ENCODE measurements around the gene ZNF280B. TPM values are rescaled to one million over a fixed set of nuclear protein-coding genes. Genes with fewer than 3 reads are reported as not detected.

Gene ZNF280B
- total RNA-seq, 1 experiment from 2014 or later: 8.2 TPM

DNA sequence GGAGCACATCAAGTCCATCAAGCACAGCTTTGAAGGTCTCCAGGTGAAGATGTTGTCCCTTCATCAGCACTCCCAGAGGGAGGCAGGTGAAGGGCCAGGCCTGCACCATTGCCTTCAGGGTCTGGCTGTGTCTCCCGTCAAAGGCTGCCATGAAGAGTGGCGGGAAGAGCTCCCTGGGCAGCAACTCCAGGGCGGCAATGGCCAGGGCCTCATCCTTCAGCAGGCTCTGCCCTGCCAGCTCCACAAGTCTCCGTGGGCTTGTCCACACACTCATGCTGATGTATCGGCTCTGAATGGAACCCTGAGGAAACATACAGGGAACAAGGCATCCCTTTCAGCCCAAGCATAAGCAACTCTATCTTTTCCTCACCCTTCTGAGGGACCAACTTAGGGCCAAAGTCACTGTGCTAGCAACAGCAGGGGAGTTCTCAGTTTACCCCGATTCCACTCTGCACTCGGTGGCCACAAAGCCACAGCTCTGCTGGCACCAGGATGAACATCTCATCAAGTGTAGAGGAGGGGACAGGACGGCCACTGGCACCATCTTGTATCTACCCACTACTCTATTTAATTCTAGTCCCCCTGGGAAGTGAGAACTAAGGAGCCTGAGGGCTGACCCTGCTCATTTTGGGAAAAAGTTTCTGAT, 42.4 kb upstream of the ZNF280B start:
- H3K79me2 ChIP-seq (ENCODE audit: insufficient read depth, low read length): no peaks in the 10 kb centered on the region
- H4K20me1 ChIP-seq (ENCODE audit: control insufficient read depth, insufficient read depth, insufficient read length): no peaks in the 10 kb centered on the region
- no peak overlapping the region for H3K56ac ChIP-seq (ENCODE audit: insufficient read length, low read depth, low read length)
- H3K4me1 ChIP-seq (ENCODE audit: insufficient read depth, low read length): no peaks in the 10 kb centered on the region
- no peak overlapping the region for H3K27ac ChIP-seq (ENCODE audit: insufficient read length, low read depth, low read length)
- H3K4ac ChIP-seq (ENCODE audit: low read depth, low read length): no peak overlapping the region
- H2BK20ac ChIP-seq (ENCODE audit: low read depth, low read length, poor library complexity, severe bottlenecking): no peak overlapping the region
- no peak overlapping the region for H3K23ac ChIP-seq (ENCODE audit: insufficient read length, low read depth, low read length)
- H3T11ph ChIP-seq (ENCODE audit: low read length): no peak overlapping the region
- no peak overlapping the region for H2BK120ac ChIP-seq (ENCODE audit: low read depth, low read length, poor library complexity, severe bottlenecking)
- Mint-ChIP-seq H3K36me3 (ENCODE audit: insufficient read depth in 1 of 3, low read depth in 3 of 3) (no peaks in the 10 kb centered on the region), H3K27ac (no peak overlapping the region), H3K27me3 (ENCODE audit: low read depth) (peaks cover 97% of the 10 kb centered on the region), H3K4me1 (no peaks in the 10 kb centered on the region), H3K9me3 (no peaks in the 10 kb centered on the region; a peak in 1 of 5 replicates), H3K4me3 (no peak overlapping the region)
- TF ChIP-seq, protein P1, sequence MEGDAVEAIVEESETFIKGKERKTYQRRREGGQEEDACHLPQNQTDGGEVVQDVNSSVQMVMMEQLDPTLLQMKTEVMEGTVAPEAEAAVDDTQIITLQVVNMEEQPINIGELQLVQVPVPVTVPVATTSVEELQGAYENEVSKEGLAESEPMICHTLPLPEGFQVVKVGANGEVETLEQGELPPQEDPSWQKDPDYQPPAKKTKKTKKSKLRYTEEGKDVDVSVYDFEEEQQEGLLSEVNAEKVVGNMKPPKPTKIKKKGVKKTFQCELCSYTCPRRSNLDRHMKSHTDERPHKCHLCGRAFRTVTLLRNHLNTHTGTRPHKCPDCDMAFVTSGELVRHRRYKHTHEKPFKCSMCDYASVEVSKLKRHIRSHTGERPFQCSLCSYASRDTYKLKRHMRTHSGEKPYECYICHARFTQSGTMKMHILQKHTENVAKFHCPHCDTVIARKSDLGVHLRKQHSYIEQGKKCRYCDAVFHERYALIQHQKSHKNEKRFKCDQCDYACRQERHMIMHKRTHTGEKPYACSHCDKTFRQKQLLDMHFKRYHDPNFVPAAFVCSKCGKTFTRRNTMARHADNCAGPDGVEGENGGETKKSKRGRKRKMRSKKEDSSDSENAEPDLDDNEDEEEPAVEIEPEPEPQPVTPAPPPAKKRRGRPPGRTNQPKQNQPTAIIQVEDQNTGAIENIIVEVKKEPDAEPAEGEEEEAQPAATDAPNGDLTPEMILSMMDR (conservative IDR thresholded peaks at IDR 0.05): no peak
- no peak overlapping the region for H3K14ac ChIP-seq (ENCODE audit: insufficient read depth, low read length)
- H3K9ac ChIP-seq (ENCODE audit: extremely low read depth, insufficient read length, low read length): no peak overlapping the region
- H3K9me3 ChIP-seq (ENCODE audit: control insufficient read depth, low read depth, low read length): no peaks in the 10 kb centered on the region
- no peak overlapping the region for H2AFZ ChIP-seq (ENCODE audit: low read length)
- H3K79me1 ChIP-seq (ENCODE audit: insufficient read depth, low read depth, low read length, poor library complexity, severe bottlenecking): no peaks in the 10 kb centered on the region
- no peak overlapping the region for H4K91ac ChIP-seq (ENCODE audit: insufficient read length, low read depth, low read length)
- H3K4me2 ChIP-seq (ENCODE audit: insufficient read depth, insufficient read length, low read length): no peak overlapping the region
- WGBS (ENCODE audit: extremely low coverage, insufficient read length, low lambda C conversion rate): no CpG with 5 or more reads among the region's 8 CpGs
- no peaks in the 10 kb centered on the region for H3K23me2 ChIP-seq (ENCODE audit: insufficient read length, low read depth, low read length, poor library complexity, severe bottlenecking)
- no peak overlapping the region for H3K18ac ChIP-seq (ENCODE audit: insufficient read length, low read depth, low read length)
- H4K5ac ChIP-seq (ENCODE audit: insufficient read length, low read depth, low read length): no peak overlapping the region
- no peak for DNase-seq
- no peak overlapping the region for H2BK5ac ChIP-seq (ENCODE audit: insufficient read length, low read length)
- H2BK15ac ChIP-seq (ENCODE audit: low read depth, low read length): no peak overlapping the region
- H4K8ac ChIP-seq (replicated peaks; ENCODE audit: insufficient read length, low read depth, low read length): no peak overlapping the region
- H2AK5ac ChIP-seq (ENCODE audit: insufficient read length, low read length): no peak overlapping the region
- peaks cover 43% of the 10 kb centered on the region; the same call in 1 of the 2 replicates for H3K27me3 ChIP-seq (ENCODE audit: insufficient read depth, low read length)
- no peak overlapping the region for H2BK12ac ChIP-seq (ENCODE audit: insufficient read length, low read depth, low read length)
